IMR-90 (cell line): ENCODE results near the gene ADGRL3.

ENCODE experiments used
- BHLHE40 ChIP-seq: fragments of 150-350 bp; IDR thresholded peaks from 2 replicates; pipeline ENCODE4 v1.6.1; 2016; ENCODE audit warnings: mild to moderate bottlenecking, low read depth, low read length
- CHD1 ChIP-seq: IDR thresholded peaks from 2 replicates; pipeline ENCODE4 v1.6.1; 2012; ENCODE audit warnings: low read depth, low read length, improper control_type of control experiment
- MAFK ChIP-seq: IDR thresholded peaks from 2 replicates; pipeline ENCODE4 v1.6.1; 2012; ENCODE audit warnings: low read depth, low read length, improper control_type of control experiment
- MXI1 ChIP-seq: IDR thresholded peaks from 2 replicates; pipeline ENCODE4 v1.6.1; 2012; ENCODE audit warnings: low read depth, mild to moderate bottlenecking, low read length, moderate library complexity, borderline replicate concordance
- NFE2L2 ChIP-seq: fragments of 150-350 bp; IDR thresholded peaks from 2 replicates; pipeline ENCODE4 v1.6.1; 2016; ENCODE audit warnings: low read depth, mild to moderate bottlenecking, low read length
- POLR2A ChIP-seq: IDR thresholded peaks from 2 replicates; pipeline ENCODE4 v1.6.1; 2012; ENCODE audit warnings: mild to moderate bottlenecking, low read depth, low read length
- RAD21 ChIP-seq: IDR thresholded peaks from 2 replicates; pipeline ENCODE4 v1.6.1; 2012; ENCODE audit warnings: low read length, improper control_type of control experiment
- SMC3 ChIP-seq: fragments of 150-350 bp; IDR thresholded peaks from 2 replicates; pipeline ENCODE4 v1.6.1; 2016; ENCODE audit warnings: low read depth, mild to moderate bottlenecking, antibody characterized with exemption, low read length, moderate library complexity
- TF ChIP-seq, protein P1 (sequence below): conservative IDR thresholded peaks from 2 replicates; pipeline ENCODE4 v1.5.1; 2012; ENCODE audit warnings: mild to moderate bottlenecking, low read depth, low read length, improper control_type of control experiment
- TF ChIP-seq, protein P2 (sequence below): fragments of 150-350 bp; IDR thresholded peaks from 2 replicates; pipeline ENCODE4 v1.6.1; 2017; ENCODE audit warnings: mild to moderate bottlenecking, antibody characterized with exemption, low read length, low read depth

DNA sequence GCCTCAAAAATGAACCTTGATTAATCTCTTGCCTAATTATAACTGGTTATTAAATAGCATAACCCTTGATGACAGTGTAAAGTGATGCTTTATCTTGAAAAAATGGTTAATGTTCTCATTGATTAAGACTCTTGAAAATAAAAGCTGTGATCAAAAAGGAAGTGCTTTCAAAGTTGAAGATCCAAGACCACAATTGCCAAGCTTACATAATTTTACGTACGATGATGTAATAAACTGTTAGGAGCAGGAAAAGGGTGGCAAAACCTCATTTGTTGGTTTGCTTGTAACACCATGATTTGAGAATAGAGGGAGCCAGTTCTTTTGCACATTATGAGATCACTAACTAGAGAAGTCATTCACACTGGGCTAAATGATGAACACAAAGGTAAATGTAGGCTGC lies 322.2 kb downstream of the ADGRL3 start:
- TF ChIP-seq RAD21 (no peak), CHD1 (no peak), MXI1 (no peak), POLR2A (no peak), BHLHE40 (no peak), NFE2L2 (no peak), SMC3 (no peak), MAFK (no peak)
- TF ChIP-seq, protein P1, sequence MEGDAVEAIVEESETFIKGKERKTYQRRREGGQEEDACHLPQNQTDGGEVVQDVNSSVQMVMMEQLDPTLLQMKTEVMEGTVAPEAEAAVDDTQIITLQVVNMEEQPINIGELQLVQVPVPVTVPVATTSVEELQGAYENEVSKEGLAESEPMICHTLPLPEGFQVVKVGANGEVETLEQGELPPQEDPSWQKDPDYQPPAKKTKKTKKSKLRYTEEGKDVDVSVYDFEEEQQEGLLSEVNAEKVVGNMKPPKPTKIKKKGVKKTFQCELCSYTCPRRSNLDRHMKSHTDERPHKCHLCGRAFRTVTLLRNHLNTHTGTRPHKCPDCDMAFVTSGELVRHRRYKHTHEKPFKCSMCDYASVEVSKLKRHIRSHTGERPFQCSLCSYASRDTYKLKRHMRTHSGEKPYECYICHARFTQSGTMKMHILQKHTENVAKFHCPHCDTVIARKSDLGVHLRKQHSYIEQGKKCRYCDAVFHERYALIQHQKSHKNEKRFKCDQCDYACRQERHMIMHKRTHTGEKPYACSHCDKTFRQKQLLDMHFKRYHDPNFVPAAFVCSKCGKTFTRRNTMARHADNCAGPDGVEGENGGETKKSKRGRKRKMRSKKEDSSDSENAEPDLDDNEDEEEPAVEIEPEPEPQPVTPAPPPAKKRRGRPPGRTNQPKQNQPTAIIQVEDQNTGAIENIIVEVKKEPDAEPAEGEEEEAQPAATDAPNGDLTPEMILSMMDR = no peak
- TF ChIP-seq, protein P2, sequence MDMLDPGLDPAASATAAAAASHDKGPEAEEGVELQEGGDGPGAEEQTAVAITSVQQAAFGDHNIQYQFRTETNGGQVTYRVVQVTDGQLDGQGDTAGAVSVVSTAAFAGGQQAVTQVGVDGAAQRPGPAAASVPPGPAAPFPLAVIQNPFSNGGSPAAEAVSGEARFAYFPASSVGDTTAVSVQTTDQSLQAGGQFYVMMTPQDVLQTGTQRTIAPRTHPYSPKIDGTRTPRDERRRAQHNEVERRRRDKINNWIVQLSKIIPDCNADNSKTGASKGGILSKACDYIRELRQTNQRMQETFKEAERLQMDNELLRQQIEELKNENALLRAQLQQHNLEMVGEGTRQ = no peak
